ENCODE data around the gene SLC24A1.

The SLC24A1 gene

DNA sequence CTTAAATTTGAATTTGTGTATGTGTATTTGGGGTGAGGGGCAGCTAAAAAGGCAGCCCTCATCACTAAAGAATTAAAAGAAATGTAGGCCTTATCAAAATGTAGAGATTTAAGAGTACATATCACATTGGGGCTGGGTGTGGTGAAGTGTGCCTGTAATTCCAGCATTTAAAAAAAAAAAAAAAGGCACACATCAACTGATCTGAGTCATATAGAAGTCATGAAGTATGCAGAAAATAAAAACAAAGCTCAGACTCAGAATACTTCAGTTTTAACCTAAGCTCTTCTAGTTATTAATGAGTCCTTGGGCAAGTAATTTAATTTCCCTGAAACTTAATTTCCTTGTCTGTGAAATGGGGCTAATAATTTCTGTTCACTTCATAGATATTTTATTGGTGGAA lies 31.6 kb downstream of the SLC24A1 start:
- DNase-seq (ENCODE audit: low read depth): no peak

DNA sequence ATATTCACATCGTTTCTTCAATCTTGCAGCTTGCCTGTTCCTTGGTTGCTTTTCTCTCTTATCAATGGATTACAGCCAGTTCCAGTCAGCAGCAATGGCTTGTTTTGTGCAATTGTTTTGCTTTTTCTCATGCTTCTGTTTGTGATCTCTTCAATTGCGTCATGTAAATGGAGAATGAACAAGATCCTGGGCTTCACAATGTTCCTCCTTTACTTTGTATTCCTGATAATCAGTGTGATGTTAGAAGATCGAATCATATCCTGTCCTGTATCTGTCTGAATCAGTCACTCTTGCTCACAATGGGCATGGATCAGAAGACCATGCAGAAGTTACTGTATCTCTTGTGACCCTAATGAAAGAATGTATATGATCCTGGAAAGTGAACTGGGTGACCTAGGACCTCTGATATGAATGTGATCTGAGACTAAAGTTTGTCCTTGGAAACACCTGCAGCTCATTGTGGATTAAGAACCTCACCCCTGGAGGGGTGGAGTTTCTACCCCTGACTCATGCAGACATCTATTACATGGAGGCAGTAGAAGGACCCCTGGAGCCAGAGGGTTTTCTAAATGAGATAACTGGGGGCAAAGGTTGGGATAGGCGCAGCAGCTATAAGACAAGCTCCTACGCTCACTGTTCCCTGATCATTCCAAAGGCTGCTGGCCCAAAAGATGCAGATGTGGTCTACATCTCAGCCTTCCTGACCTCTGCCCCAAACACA lies 32.2 kb downstream of the SLC24A1 start:
- no peak for DNase-seq (ENCODE audit: low read depth)

DNA sequence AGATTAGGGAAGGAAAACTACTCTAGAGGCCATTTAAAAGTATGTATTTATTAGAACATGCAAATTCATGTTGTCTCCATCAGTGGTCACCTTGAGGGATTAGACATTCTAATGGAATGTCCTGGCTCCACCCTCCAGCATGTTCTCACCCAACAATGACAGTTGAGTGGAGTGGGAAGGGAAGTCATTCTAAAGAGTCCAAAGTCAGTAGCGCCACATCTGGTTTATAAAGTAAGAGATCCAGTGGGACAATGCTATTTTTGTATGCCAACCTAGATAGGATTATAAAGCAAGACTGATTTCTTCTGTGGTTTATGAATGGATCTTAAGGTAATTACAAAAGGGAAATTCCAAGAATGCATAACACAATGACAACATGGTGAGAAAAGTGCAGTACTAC lies 33.3 kb downstream of the SLC24A1 start:
- DNase-seq (ENCODE audit: low read depth): no peak

DNA sequence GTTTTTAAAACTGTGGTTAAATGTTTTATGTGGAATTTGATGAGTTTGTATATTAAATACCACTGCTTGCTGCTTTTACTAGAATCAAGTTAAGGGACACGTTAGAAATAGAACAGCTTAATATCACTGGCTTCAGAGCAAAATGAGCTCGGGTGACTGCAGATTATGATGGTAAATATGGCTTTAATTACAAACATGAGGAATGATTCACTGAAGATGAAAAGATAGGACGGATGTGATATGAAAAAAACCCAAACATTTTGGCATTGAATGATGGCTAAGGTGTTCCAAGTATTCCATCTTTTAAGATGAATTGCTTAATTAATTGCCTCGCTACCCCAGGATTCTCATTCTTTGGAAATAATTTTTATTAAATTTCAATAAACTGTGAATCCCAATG lies 33.7 kb downstream of the SLC24A1 start:
- DNase-seq (ENCODE audit: low read depth): no peak

DNA sequence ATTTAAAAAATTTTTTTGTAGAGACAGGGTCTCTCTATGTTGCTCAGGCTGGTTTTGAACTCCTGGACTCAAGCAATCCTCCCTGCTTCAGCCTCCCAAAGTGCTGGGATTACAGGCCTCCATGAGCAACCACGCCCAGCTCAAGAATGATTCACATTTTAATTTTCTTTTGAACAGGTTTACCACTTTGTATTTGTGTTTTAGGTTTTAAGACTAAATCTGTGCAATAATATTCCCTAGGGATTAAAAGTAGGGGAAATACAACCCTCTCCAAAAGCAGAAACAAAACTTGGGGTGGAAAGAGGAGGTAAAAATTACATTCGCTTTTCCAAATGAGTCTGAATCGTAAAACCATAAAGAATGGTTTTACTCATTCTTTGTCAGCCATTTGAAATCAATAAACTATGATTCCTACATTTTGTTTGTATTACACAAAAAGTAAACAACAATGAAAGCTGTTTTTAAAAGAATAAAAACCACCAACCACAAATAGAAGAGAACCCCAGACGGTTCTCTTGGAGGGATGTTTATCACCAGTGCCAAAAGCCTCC lies 37.8 kb downstream of the SLC24A1 start:
- no peak for DNase-seq (ENCODE audit: low read depth)

DNA sequence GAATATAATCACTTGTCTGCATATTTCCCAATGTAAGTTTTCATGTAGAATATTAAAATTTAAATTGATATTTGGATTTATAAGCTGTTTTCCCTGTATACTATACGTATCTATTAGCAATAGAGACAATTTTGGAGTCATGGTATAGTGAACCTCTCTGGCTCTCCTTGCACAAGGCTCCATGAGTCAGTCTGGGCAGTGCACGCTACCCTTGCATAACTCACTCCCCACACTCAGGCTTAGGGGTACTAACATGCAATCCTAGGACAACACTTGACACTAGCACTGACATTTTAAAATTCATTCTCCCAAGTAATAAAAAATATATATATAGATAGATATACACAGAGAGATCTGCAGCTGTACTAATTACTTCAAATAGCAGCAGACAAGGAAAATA lies 39.2 kb downstream of the SLC24A1 start:
- DNase-seq (ENCODE audit: low read depth): no peak

DNA sequence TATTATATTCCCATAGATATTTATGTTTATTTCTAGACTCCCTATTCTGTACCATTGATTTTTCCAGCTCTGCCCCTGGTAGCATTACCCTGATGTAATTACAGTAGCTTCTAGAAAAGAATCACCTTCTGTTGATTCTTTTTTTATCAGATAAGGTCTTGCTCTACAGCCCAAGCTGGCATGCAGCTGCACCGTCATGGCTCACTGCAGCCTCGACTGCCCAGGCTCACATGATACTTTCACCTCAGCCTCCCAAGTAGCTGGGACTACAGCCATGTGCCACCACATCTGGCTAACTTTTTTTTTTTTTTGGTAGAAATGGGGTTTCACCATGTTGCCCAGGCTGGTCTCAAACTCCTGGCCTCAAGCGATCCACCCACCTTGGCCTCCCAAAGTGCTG lies 41.8 kb downstream of the SLC24A1 start:
- DNase-seq (ENCODE audit: low read depth): no peak

DNA sequence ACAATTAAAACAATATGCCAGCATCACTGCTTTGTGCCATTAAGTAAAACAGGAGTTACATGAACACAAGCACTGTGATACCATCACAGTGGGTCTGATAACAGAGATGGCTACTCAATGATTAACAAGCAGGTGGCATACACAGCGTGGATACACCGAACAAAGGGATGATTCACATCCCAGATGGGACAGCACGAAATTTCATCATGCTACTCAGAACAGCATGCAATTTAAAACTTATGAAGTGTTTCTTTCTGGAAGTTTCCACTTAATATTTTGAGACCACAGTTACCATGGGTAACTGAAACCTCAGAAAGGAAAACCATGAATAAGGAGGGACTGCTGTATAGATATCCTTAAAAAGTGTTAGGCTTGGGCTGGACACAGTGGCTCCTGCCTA lies 44.5 kb downstream of the SLC24A1 start:
- DNase-seq (ENCODE audit: low read depth): no peak

DNA sequence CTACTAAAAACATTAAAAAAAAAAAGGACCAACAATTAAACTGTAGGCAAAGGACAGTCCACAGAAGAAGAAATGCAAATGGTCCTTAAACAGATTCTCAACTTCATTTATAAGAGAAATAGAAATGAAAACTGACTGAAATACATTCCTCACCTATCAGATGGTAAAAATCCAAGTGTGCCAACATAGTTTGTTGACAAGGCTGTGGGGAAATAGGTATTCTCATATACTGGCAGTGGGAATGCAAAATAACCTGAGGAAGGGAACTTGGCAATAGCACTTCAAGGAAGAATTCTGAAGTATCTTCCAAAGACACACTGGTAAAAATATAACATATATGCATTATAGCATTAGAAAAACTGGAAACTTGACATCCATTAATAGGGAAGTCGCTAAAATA lies 53.8 kb downstream of the SLC24A1 start:
- no peak for DNase-seq (ENCODE audit: low read depth)

DNA sequence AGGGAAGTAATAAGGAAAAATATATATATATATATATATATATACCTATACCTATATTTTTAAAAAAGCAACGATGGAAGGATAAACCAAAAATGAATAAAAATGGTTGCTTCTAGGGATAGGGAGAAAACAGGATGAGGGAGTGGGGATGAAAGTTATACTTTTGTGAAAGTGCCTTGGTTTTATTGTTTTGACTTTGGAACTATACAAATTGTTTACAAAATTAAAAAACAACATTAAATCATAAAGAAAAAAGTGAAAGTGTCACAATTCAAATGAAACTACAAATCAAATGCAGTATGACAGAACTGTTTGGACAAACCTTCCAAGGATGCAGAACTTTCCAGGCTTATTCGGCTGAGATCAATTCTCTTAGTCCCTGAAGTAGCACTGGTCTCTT lies 54.4 kb downstream of the SLC24A1 start:
- no peak for DNase-seq (ENCODE audit: low read depth)

DNA sequence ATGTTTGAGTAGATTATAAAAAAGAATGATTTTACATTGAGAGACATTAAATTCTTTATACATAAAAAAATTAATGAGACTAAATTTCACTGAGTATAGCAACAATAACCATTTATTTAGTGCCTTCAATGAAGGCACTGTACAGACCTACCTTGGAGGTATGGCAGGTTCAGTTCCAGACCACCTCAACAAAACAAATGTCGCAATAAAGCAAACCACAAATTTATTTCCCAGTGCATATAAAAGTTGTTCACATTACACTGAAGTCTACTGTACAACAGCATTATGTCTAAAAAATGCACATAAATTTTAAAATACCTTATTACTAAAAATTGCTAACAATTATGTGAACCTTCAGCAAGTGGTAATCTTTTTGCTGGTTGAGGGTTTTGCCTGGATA lies 58.8 kb downstream of the SLC24A1 start:
- no peak for DNase-seq (ENCODE audit: low read depth)

DNA sequence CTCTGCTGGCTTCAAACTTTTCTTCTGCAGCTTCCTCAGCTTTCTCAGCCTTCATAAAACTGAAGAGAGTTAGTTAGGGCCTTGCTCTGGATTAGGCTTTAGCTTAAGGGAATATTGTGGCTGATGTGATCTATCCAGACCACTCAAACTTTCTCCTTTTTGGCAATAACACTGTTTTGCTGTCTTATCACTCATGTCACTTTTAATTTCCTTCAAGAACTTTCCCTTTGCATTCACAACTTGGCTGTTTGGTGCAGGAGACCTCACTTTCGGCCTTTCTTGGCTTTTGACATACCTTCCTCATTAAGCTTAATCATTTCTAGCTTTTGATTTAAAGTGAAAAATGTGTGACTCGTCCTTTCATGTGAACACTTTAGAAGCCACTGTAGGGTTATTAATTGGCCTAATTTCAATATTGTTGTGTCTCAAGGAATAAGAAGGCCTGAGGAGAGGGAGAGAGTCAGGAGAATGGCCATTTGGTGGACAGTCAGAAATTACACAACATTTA lies 60.7 kb downstream of the SLC24A1 start:
- no peak for DNase-seq (ENCODE audit: low read depth)

DNA sequence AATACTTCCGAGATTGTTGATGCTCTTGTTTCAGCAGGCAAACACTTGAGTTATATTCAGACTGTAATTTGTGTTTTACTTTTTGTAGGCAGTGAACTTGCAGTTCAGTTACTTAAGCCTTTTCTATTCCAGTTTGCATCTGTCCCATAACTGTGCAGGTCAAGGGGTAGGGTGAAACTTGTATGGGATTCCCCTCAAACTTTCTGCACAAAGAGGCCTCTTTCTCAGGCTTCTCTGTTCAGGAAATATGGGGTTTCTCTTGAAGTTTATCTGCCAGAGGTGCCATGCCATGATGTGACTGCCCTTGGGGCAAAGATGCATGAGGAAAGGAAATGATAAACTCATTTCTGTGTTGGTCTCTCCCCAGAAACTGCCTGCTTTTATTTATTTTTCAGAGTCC lies 66.7 kb downstream of the SLC24A1 start:
- DNase-seq (ENCODE audit: low read depth): no peak

DNA sequence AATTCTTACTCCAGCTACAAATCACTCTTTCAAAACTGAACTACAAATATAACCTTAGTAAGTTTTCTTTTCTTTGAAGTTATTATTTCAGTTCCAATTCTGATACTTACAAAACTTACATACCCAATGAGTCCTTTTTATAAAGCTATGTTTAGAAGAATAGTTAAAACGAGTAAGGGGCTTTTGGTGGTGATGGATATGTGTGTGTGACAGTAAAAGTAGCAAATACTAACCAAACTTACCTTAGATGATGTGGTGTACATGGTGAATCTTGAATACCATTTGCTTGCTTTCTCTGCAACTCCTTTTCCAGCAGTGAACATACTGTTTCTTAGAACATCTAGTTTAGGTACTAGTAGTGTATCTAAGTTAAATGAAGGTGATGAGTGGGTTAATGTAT lies 68.4 kb downstream of the SLC24A1 start:
- no peak for DNase-seq (ENCODE audit: low read depth)

DNA sequence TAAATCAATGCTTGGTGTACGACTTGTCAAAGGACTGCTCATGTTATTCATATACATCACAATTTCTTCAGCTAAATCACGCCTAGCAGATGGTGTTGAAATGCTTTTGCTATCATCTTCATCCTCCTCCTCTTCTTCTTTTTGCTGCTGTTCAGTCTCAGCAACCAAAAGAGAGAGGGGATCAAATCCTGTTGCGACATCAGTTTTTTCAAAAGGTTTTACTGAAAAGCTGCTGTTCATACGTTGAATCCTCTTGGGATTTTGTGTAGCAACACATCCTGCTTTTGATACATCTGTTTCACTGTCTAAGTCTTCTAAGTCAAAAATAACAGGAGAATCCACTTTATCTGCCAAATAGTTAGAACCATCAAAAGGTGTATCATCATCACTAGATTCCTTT lies 69.0 kb downstream of the SLC24A1 start:
- no peak for DNase-seq (ENCODE audit: low read depth)

DNA sequence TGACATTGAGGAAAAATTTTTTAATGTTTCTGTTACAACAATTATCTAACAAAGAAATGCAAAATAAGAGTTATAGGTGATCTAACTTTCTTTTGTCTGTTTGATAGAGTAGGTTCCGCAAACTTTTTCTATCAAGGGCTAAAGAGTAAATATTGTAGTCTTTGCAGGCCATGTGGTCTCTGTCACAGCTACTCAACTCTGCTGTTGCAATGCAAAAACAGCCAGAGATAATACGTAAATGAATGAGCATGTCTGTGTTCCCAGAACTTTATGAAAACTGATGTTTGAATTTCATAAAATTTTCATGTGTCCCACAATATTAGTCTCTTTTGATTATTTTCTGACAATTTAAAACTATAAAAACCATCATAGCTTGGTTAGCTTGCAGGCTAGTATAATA lies 73.3 kb downstream of the SLC24A1 start:
- DNase-seq (ENCODE audit: low read depth): no peak

All from activated T-cell treated with anti-CD3 and anti-CD28 coated beads for 48 hours (primary cell).